Common myeloid progenitor, CD34-positive (primary cell): ENCODE data around the gene USP35.
"Not testable (repeated sequence)": the region's sequence is repeated elsewhere in the genome, so short reads cannot be mapped to it uniquely, and the experiment has no call there.

Source experiments
- CTCF ChIA-PET: fragments of 350-600 bp; sonication (Branson Sonifier 250); formaldehyde crosslinking; loops from one replicate; lab custom pipeline; 2021; ENCODE audit warnings: antibody characterized with exemption; lab: Charles Lee
- POLR2A ChIA-PET: fragments of 350-600 bp; sonication (Branson Sonifier 250); formaldehyde crosslinking; loops from one replicate; lab custom pipeline; 2021; ENCODE audit warnings: antibody characterized with exemption; lab: Charles Lee
- DNase-seq, 3 donors: peaks; one replicate each; pipeline versions ENCODE4 v3.0.0 to v3.0.0-alpha.2; 2013
- H3K27ac ChIP-seq, 2 experiments: 1 replicate in 1 of 2; 2 replicates in 1 of 2; pipeline ENCODE4 v1.7.0; 2013; ENCODE audit warnings: inconsistent platforms in 2 of 2, low read length in 2 of 2, mild to moderate bottlenecking in 2 of 2, low read depth in 1 of 2, moderate library complexity in 1 of 2; ENCODE audit not compliant: severe bottlenecking in 2 of 2, insufficient read depth in 1 of 2, poor library complexity in 1 of 2
- H3K27me3 ChIP-seq, 5 experiments: replicated peaks in 2 of 5; 1 replicate in 3 of 5; 2 replicates in 2 of 5; pipeline versions ENCODE4 v1.6.1 to v1.7.0; 2013; ENCODE audit warnings: low read length in 4 of 5, mild to moderate bottlenecking in 2 of 5, moderate library complexity in 2 of 5, inconsistent platforms in 1 of 5; ENCODE audit not compliant: insufficient read depth in 5 of 5, control insufficient read depth in 4 of 5
- H3K36me3 ChIP-seq, 4 experiments: 1 replicate in 2 of 4; 2 replicates in 2 of 4; pipeline versions ENCODE4 v1.6.1 to v1.7.0; 2013; ENCODE audit warnings: low read length in 3 of 4, control low read depth in 1 of 4, mild to moderate bottlenecking in 1 of 4; ENCODE audit not compliant: control insufficient read depth in 4 of 4, insufficient read depth in 4 of 4
- H3K4me1 ChIP-seq, 4 experiments: 1 replicate in 3 of 4; 2 replicates in 1 of 4; pipeline versions ENCODE4 v1.6.1 to v1.7.1; 2013; ENCODE audit warnings: low read length in 3 of 4, mild to moderate bottlenecking in 3 of 4, control low read depth in 1 of 4, inconsistent platforms in 1 of 4, moderate library complexity in 1 of 4; ENCODE audit not compliant: control insufficient read depth in 4 of 4, insufficient read depth in 4 of 4; ENCODE audit errors: control extremely low read depth in 1 of 4
- H3K4me3 ChIP-seq, 7 experiments: 1 replicate in 4 of 7; 2 replicates in 3 of 7; pipeline versions ENCODE4 v1.5.1 to v1.7.0; 2013; ENCODE audit warnings: mild to moderate bottlenecking in 7 of 7, low read length in 6 of 7, moderate library complexity in 6 of 7, inconsistent platforms in 2 of 7, low read depth in 2 of 7, control low read depth in 1 of 7; ENCODE audit not compliant: insufficient read depth in 4 of 7, control insufficient read depth in 1 of 7; ENCODE audit errors: extremely low read depth in 1 of 7
- H3K9me3 ChIP-seq, 5 experiments: 1 replicate in 4 of 5; 2 replicates in 1 of 5; pipeline versions ENCODE4 v1.6.1 to v1.7.1; 2013; ENCODE audit warnings: low read length in 4 of 5, mild to moderate bottlenecking in 2 of 5, inconsistent platforms in 1 of 5, low read depth in 1 of 5, moderate library complexity in 1 of 5; ENCODE audit not compliant: control insufficient read depth in 4 of 5, insufficient read depth in 2 of 5; ENCODE audit errors: control extremely low read depth in 1 of 5
- WGBS: methylation state at CpG from one replicate; pipeline ENCODE4 v1.1.5; 2013; ENCODE audit not compliant: insufficient coverage; 5-methylcytosine and 5-hydroxymethylcytosine counted together

Gene USP35

DNA sequence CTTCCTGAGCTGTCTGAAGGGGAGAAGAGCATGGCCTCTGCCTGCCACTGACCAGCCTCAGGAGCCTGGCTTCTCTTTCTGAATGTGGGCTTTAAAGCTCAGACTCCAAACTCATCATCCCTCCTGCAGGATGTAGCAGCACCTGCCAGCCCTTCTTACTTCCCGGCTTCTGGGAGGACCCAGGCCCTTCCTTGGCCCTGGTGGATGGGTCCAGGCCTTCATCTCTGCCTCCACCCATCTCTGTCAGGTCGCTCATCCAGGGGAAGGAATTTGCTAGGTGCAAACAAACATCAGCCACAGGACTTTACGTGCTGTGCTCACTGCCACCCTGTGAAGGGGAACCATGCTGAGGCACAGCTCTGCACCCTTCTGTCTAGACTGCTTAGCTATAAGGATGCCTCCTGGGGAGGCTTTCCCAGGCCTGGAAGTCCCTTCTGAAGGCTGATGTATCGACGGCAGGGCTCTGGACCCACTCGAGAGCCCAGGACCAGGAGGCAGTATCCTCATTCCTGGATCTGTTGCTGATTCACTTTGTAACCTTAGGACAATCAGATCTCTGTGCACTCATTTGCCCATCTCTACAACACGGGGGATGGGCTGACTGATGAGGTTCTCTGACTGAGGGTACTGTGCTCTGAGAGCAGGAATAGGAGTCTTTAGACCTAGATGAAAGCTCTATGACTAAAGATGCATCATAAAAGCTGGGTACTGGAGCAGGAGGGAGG lies 30.9 kb downstream of the USP35 start:
- no peak overlapping the region for H3K4me3 ChIP-seq
- 96% methylated on average over 6 of the region's 7 CpGs for WGBS
- ChIA-PET POLR2A (no interaction called here), CTCF (interaction anchor here (1.0 to 2.1 kb wide), 4 partner anchors 9 to 345 kb away, joined by 3 to 10 read pairs (median 5); no protein-coding TSS in a partner anchor)
- no peaks in the 10 kb centered on the region for H3K27me3 ChIP-seq
- DNase-seq: no peak
- H3K36me3 ChIP-seq: peaks cover 25 to 92% (median 72%) of the 10 kb centered on the region in 4 experiments
- H3K9me3 ChIP-seq: no peaks in the 10 kb centered on the region
- H3K4me1 ChIP-seq: peaks cover 0 to 1% (median under 1%) of the 10 kb centered on the region in 4 experiments
- no peak overlapping the region for H3K27ac ChIP-seq

DNA sequence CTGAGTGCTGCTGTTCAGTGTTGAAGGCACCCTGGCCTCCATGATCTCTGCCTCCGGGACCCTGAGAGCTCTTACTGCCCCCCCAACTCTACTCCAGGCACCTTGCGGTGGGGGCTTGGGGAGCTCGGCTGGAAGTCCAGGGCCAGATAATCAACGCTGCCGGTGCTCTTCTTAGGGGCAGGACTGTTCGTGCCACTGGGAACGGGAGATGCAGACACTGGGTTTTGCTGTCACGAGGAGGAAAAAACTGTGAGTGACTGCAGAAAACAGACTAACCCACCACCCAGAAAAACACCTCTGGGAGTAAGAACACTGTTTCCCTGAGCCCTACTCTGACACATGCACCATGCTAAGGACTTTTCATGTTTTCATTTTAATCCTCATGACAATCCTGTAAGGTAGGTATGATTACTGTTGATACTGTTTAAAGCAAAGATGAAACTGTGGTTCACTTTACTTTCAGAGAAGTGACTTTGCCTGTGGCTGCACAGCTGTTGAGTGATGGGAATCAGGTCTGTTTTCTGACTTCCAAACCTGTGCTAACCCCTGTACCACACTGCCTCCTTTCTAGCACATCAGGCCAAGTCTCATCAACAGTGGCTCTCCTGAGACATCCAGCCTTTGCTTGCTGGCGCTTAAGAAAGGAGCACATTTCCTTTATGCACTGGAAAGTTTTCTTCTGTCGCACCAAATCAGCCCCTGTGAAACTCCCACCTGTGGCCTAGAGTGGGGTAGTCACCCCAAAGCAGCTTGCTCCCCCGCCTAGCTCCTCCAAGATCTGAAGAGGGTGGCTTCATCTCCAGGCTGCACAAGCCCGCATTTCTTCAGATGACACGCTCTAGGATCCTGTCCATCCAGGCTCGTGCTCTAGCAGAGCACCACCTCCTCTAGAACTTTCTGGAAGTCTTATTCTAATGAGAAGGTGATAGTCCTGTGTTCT lies 31.8 kb downstream of the USP35 start:
- H3K36me3 ChIP-seq: peaks cover 31 to 95% (median 75%) of the 10 kb centered on the region in 4 experiments

DNA sequence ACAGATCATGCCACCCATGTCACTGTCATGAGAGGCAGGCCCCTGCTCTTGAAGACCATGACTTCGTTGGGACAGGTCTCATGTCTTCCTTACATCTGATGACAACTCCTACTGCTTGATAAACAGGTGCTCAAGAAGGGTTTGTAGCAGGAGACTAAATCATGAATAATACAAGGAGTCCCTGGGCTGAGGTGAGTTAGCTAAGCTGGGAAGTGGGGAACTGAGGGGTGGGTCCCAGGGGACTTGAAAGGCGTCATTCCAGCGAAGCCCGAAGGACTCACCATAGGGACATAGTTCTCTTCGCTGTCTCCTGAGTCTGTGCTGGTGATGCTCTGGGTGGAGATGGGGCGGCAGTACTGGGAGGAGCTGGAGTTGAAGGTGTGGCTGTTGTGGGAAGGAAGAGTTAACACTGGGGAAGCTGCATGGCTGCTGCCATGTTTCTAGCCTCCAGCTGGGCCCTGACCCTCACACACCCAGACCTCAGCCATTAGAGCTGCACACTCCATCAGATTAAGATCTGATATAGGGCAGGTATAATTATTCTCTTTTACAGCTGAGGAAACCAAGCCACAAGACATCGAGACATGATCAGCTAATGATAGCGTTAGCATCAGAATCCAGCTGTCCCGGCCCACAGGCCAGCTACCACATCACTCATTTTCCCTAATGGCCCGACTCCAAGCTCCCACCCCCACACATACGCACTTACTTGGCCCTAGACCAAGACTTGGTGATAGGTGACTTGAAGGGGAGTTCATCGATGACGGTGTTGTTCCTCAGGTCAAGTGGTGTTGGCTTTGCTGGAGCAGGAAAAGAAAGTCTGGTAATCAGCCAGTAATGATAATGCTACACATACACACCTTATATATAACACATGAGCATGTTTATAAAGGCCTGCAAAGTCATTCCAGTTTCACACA lies 32.9 kb downstream of the USP35 start:
- WGBS: 97% methylated on average over 6 of the region's 13 CpGs
- POLR2A ChIA-PET: no interaction called here
- Histone ChIP-seq H3K27me3 (no peaks in the 10 kb centered on the region), H3K9me3 (no peaks in the 10 kb centered on the region), H3K4me3 (no peak overlapping the region), H3K27ac (no peak overlapping the region), H3K36me3 (peaks cover 34 to 95% (median 76%) of the 10 kb centered on the region in 4 experiments), H3K4me1 (no peaks in the 10 kb centered on the region)
- no peak for DNase-seq
- CTCF ChIA-PET: interaction anchor here (1.3 to 1.7 kb wide), 3 partner anchors 197 to 344 kb away, joined by 3 to 5 read pairs (median 3); no protein-coding TSS in a partner anchor

More for the DNA sequence above, 31.8 kb downstream of the USP35 start:
- Histone ChIP-seq H3K27ac (no peak overlapping the region), H3K9me3 (no peaks in the 10 kb centered on the region), H3K4me1 (no peaks in the 10 kb centered on the region), H3K27me3 (no peaks in the 10 kb centered on the region), H3K4me3 (no peak overlapping the region)
- WGBS: 98% methylated on average over 13 of the region's 14 CpGs
- DNase-seq: no peak
- POLR2A ChIA-PET: interaction anchor here (0.6 kb wide), 1 partner anchor 32 kb away, joined by 7 read pairs; the partner anchor contains the start of gene KCTD21
- CTCF ChIA-PET: interaction anchor here (1.0 to 2.1 kb wide), 5 partner anchors 8 to 344 kb away, joined by 3 to 10 read pairs (median 5); no protein-coding TSS in a partner anchor

DNA sequence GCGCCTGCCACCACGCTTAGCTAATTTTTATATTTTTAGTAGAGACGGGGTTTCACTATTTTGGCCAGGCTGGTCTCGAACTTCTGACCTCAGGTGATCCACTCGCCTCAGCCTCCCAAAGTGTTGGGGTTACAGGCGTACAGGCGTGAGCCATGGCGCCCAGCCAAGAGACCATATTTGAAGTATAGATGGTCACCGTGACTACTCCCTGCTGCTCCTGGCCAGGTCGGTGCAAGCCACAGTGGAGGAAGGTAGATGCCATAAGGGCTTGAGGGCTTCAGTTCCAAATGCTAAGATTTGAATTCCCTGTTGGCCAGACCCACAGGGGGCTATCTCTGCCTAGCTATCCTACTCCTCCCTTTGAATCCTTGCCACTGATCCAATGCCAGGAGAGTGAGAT lies 34.0 kb downstream of the USP35 start:
- H3K36me3 ChIP-seq: peaks cover 34 to 88% (median 68%) of the 10 kb centered on the region in 4 experiments
- H3K9me3 ChIP-seq, DNase-seq, H3K4me1 ChIP-seq, H3K4me3 ChIP-seq, POLR2A ChIA-PET, H3K27me3 ChIP-seq, H3K27ac ChIP-seq: not testable (repeated sequence)
- 87% methylated on average over 10 of the region's 10 CpGs for WGBS
- CTCF ChIA-PET: interaction anchor here (1.7 kb wide), 1 partner anchor 343 kb away, joined by 3 read pairs; no protein-coding TSS in a partner anchor

DNA sequence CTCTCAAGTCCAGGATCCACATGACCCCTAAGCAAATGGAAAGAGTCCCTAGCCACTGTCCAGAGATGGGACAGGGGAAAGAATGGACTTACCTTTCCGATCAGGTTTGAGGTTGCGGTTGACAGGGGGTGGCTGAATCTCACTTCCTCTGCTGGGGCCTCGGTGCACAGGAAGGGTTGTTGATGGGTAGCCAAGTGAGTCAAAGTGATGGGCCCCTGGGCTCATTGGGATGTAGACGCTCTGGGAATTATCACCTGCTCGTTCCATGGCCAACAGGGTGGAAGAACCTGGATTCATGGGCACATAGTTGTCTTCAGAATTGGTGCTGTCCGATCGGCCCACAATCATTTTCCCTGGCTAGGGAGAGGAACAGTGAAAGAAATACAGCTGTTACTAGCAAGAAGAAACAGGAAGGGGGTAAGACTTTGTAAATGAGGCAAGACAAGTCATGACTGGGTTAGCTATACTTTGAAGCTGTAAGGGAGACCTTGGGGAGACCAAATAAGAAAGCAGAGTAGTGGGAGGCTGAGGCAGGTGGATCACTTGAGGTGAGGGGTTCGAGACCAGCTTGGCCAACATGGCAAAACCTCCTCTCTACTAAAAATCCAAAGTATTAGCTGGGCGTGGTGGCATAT lies 34.7 kb downstream of the USP35 start:
- ChIA-PET POLR2A (no interaction called here), CTCF (interaction anchor here (6.5 kb wide), 1 partner anchor 341 kb away, joined by 67 read pairs; no protein-coding TSS in a partner anchor)
- no peak overlapping the region for H3K27ac ChIP-seq
- peaks cover 32 to 81% (median 62%) of the 10 kb centered on the region in 4 experiments for H3K36me3 ChIP-seq
- peaks cover under 1 to 10% (median 5%) of the 10 kb centered on the region in 4 experiments for H3K4me1 ChIP-seq
- no peak for DNase-seq
- 90% methylated on average over 8 of the region's 9 CpGs for WGBS
- H3K4me3 ChIP-seq: no peak overlapping the region
- no peaks in the 10 kb centered on the region for H3K27me3 ChIP-seq
- H3K9me3 ChIP-seq: no peaks in the 10 kb centered on the region

DNA sequence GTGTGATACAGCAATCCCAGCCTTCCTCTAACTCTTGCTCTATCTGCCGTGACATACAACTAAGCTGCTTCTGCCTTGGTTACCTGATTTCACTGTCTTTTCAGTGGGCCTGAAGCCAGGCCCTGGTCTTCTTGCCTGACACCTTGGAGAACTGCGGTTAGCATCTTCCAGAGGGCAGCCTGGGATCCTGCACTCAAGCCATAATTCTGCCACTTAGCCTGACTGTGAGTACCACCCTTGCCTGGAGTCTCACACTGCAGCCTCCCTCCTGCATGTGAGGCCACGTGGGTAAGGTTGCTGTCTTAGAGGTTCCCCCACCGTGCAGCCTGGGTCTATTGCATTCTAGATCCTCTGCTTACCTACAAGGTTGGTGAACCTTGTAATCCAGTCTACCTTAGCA lies 35.8 kb downstream of the USP35 start:
- CTCF ChIA-PET: interaction anchor here (0.8 to 6.5 kb wide), 2 partner anchors 35 to 340 kb away, joined by 3 to 67 read pairs; partner anchors contain the start of gene USP35
- peaks cover 25 to 70% (median 52%) of the 10 kb centered on the region in 4 experiments for H3K36me3 ChIP-seq
- DNase-seq: no peak
- WGBS: 95% methylated on average over 4 of the region's 4 CpGs
- H3K9me3 ChIP-seq: no peaks in the 10 kb centered on the region
- no peak overlapping the region for H3K4me3 ChIP-seq
- POLR2A ChIA-PET: no interaction called here
- H3K27me3 ChIP-seq: no peaks in the 10 kb centered on the region
- no peak overlapping the region for H3K27ac ChIP-seq
- H3K4me1 ChIP-seq: peaks cover 2 to 12% (median 7%) of the 10 kb centered on the region in 4 experiments
